DOHH2 (cell line): ENCODE data around the gene PARVB.

Experiments
- EZH2phosphoT487 ChIP-seq: fragments of 200-600 bp; sonication (generic); IDR thresholded peaks from 2 replicates; pipeline ENCODE4 v1.6.1; 2017; ENCODE audit warnings: borderline replicate concordance, mild to moderate bottlenecking, antibody characterized with exemption, low read length, moderate library complexity, mixed read lengths
- TF ChIP-seq, protein P1 (sequence below): fragments of 200-600 bp; sonication (generic); IDR thresholded peaks from one replicate; pipeline ENCODE4 v1.5.1; 2014; ENCODE audit warnings: antibody characterized with exemption, mild to moderate bottlenecking, low read depth, low read length; ENCODE audit not compliant: poor library complexity, severe bottlenecking

DNA sequence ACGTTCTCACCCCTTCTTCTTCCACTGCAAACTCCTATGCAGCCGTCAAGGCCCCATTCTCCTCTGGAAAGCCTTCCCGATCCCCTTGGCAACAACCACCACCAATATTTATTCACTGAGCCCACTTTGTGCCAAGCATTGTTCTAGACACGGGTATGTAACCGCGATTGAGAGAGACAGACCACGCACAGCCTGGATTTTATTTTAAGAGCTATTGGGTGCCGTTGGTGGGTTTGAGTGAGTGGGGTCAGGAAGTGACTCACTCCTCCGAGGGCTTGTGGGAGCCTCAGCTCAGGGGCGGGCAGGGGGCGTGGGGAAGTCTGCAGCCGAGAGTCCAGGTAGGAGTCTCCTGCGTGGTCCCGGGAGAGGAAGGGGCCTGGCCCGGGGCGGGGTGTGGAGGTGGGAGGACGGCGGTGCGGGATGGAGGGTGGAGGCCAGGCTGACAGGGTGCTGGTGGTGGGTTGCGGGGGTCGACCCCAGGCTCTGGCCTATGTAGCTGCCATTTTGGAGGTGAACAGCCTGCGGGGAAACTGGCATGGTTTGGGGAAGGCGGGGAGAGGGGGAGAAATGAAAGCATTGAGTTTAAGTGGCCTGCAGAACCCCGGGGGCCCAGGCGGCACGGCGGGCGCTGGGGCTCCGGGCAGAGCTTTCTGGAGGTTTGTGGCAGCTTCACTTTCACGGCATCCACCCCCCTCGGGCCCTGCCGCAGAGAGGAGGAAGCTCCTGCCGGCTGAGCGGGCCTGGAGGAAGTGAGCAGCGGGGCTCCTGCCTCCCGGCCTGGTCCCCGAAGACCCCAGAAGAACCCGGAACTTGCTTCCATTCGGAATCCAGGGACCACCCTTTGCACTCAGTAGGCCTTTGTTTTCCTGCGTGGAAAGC lies 157.2 kb downstream of the PARVB start:
- TF ChIP-seq, protein P1, sequence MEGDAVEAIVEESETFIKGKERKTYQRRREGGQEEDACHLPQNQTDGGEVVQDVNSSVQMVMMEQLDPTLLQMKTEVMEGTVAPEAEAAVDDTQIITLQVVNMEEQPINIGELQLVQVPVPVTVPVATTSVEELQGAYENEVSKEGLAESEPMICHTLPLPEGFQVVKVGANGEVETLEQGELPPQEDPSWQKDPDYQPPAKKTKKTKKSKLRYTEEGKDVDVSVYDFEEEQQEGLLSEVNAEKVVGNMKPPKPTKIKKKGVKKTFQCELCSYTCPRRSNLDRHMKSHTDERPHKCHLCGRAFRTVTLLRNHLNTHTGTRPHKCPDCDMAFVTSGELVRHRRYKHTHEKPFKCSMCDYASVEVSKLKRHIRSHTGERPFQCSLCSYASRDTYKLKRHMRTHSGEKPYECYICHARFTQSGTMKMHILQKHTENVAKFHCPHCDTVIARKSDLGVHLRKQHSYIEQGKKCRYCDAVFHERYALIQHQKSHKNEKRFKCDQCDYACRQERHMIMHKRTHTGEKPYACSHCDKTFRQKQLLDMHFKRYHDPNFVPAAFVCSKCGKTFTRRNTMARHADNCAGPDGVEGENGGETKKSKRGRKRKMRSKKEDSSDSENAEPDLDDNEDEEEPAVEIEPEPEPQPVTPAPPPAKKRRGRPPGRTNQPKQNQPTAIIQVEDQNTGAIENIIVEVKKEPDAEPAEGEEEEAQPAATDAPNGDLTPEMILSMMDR: no peak
- TF ChIP-seq EZH2phosphoT487: no peak; the same call in 1 of the 2 replicates
